MM.1S (cell line): Measurements from ENCODE around the gene VEPH1.

Source experiments
- DNase-seq: peaks from one replicate; pipeline ENCODE4 v3.0.0-alpha.2; 2015
- H2AFZ ChIP-seq: fragments of 300-600 bp; sonication (generic); 2 replicates; pipeline ENCODE4 v1.6.0; 2016; ENCODE audit warnings: antibody characterized with exemption, low read length
- H3F3A ChIP-seq: fragments of 300-600 bp; sonication (generic); 2 replicates; pipeline ENCODE4 v1.6.1; 2016; ENCODE audit warnings: mild to moderate bottlenecking, antibody characterized with exemption, low read length, moderate library complexity, mixed read lengths; ENCODE audit not compliant: insufficient read depth
- H3K27ac ChIP-seq: fragments of 300-600 bp; sonication (generic); 2 replicates; pipeline ENCODE4 v1.5.1; 2016; ENCODE audit warnings: mild to moderate bottlenecking, low read length
- H3K27me3 ChIP-seq: fragments of 300-600 bp; sonication (generic); replicated peaks from 2 replicates; pipeline ENCODE4 v1.6.0; 2016; ENCODE audit warnings: low read length; ENCODE audit not compliant: insufficient read depth
- H3K36me3 ChIP-seq: fragments of 300-600 bp; sonication (generic); replicated peaks from 2 replicates; pipeline ENCODE4 v1.6.1; 2016; ENCODE audit warnings: mild to moderate bottlenecking, low read length, mixed read lengths; ENCODE audit not compliant: insufficient read depth
- H3K4me1 ChIP-seq: fragments of 300-600 bp; sonication (generic); 2 replicates; pipeline ENCODE4 v1.6.1; 2016; ENCODE audit warnings: low read length, mixed read lengths
- H3K4me2 ChIP-seq: fragments of 300-600 bp; sonication (generic); 2 replicates; pipeline ENCODE4 v1.6.0; 2016; ENCODE audit warnings: low read depth, low read length
- H3K4me3 ChIP-seq: fragments of 300-600 bp; sonication (generic); 2 replicates; pipeline ENCODE4 v1.5.1; 2016; ENCODE audit warnings: low read length, mixed read lengths
- H3K79me2 ChIP-seq: fragments of 300-600 bp; sonication (generic); 2 replicates; pipeline ENCODE4 v1.6.1; 2016; ENCODE audit warnings: mixed run types, low read length, mixed read lengths
- H3K9ac ChIP-seq: fragments of 300-600 bp; sonication (generic); 2 replicates; pipeline ENCODE4 v1.6.1; 2016; ENCODE audit warnings: low read length, mixed read lengths
- H3K9me2 ChIP-seq: fragments of 300-600 bp; sonication (generic); replicated peaks from 2 replicates; pipeline ENCODE4 v1.6.1; 2016; ENCODE audit warnings: mild to moderate bottlenecking, low read length, mixed read lengths; ENCODE audit not compliant: insufficient read depth
- H3K9me3 ChIP-seq: fragments of 300-600 bp; sonication (generic); replicated peaks from 2 replicates; pipeline ENCODE4 v1.6.1; 2016; ENCODE audit warnings: mild to moderate bottlenecking, low read length, mixed read lengths; ENCODE audit not compliant: insufficient read depth
- H4K20me1 ChIP-seq: fragments of 300-600 bp; sonication (generic); 2 replicates; pipeline ENCODE4 v1.6.1; 2016; ENCODE audit warnings: mild to moderate bottlenecking, low read length, moderate library complexity, mixed read lengths; ENCODE audit not compliant: insufficient read depth
- EZH2 ChIP-seq: fragments of 300-600 bp; sonication (generic); optimal IDR thresholded peaks from 2 replicates; pipeline ENCODE3; 2017; ENCODE audit warnings: low read depth, mild to moderate bottlenecking, antibody characterized with exemption, low read length, mixed read lengths
- EZH2phosphoT487 ChIP-seq: fragments of 300-600 bp; sonication (generic); IDR thresholded peaks from 2 replicates; pipeline ENCODE4 v1.6.1; 2018; ENCODE audit warnings: antibody characterized with exemption, low read length
- TF ChIP-seq, protein P1 (sequence below): fragments of 300-600 bp; sonication (generic); IDR thresholded peaks from 2 replicates; pipeline ENCODE4 v1.5.1; 2016; ENCODE audit warnings: antibody characterized with exemption, low read length, mixed read lengths

The VEPH1 gene

GRCh38 chr3:157235291-157235690 is 267.9 kb downstream of the VEPH1 start:
- Histone ChIP-seq H3K79me2 (no peaks in the 10 kb centered on the region), H3F3A (no peaks in the 10 kb centered on the region), H3K9ac (no peak overlapping the region), H3K4me2 (no peak overlapping the region), H3K27me3 (no peaks in the 10 kb centered on the region), H3K4me3 (no peak overlapping the region), H3K4me1 (no peaks in the 10 kb centered on the region), H3K27ac (no peak overlapping the region), H4K20me1 (no peaks in the 10 kb centered on the region), H3K9me2 (no peaks in the 10 kb centered on the region), H3K36me3 (no peaks in the 10 kb centered on the region), H3K9me3 (no peaks in the 10 kb centered on the region), H2AFZ (no peak overlapping the region)
- TF ChIP-seq EZH2phosphoT487 = no peak
- TF ChIP-seq EZH2 = no peak
- TF ChIP-seq, protein P1, sequence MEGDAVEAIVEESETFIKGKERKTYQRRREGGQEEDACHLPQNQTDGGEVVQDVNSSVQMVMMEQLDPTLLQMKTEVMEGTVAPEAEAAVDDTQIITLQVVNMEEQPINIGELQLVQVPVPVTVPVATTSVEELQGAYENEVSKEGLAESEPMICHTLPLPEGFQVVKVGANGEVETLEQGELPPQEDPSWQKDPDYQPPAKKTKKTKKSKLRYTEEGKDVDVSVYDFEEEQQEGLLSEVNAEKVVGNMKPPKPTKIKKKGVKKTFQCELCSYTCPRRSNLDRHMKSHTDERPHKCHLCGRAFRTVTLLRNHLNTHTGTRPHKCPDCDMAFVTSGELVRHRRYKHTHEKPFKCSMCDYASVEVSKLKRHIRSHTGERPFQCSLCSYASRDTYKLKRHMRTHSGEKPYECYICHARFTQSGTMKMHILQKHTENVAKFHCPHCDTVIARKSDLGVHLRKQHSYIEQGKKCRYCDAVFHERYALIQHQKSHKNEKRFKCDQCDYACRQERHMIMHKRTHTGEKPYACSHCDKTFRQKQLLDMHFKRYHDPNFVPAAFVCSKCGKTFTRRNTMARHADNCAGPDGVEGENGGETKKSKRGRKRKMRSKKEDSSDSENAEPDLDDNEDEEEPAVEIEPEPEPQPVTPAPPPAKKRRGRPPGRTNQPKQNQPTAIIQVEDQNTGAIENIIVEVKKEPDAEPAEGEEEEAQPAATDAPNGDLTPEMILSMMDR = no peak
- no peak for DNase-seq

DNA sequence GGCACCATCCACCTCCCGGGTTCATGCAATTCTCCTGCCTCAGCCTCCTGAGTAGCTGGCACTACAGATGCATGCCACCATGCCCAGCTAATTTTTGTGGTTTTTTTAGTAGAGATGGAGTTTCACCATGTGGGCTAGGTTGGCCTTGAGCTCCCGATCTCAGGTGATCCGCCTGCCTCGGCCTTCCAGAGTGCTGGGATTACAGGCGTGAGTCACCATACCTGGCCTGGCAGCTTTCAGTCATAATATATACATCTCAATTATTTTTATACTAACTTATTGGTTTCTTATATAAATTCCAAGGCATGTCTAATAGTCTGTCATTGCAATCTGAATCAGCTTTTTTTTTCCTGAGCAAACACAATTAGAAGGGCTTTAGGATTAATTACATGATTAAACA is 269.3 kb downstream of the VEPH1 start:
- no peak overlapping the region for H3K4me3 ChIP-seq
- H3K4me1 ChIP-seq = no peaks in the 10 kb centered on the region
- no peaks in the 10 kb centered on the region for H4K20me1 ChIP-seq
- no peaks in the 10 kb centered on the region for H3F3A ChIP-seq
- no peak overlapping the region for H3K27ac ChIP-seq
- no peaks in the 10 kb centered on the region for H3K9me2 ChIP-seq
- H3K9me3 ChIP-seq = no peaks in the 10 kb centered on the region
- H3K9ac ChIP-seq = no peak overlapping the region
- no peak overlapping the region for H2AFZ ChIP-seq
- H3K79me2 ChIP-seq = no peaks in the 10 kb centered on the region
- TF ChIP-seq, protein P1 = no peak
- TF ChIP-seq EZH2 (no peak), EZH2phosphoT487 (no peak)
- no peaks in the 10 kb centered on the region for H3K36me3 ChIP-seq
- no peaks in the 10 kb centered on the region for H3K27me3 ChIP-seq
- no peak overlapping the region for H3K4me2 ChIP-seq
- DNase-seq = no peak

DNA sequence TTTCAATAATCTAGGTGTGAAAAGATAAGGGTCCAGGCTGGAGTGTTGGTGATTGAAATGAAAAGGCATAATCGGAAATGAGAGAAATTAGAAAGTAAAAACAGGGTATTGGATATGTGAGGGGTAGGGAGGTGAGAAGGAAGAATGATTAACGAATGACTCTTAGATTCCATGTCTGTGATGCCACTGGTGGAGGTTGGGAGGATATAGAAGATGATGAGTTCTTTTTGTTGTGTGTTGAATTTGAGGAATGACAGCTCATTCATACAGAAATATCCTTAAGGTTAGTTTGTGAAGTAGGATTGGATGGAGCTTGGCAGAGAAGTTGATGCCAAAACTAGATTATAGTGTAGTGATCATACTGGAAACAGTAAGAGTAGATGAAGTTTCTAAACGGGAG is 271.1 kb downstream of the VEPH1 start:
- Histone ChIP-seq H3K9me3 (no peaks in the 10 kb centered on the region), H3K4me3 (no peak overlapping the region), H3F3A (no peaks in the 10 kb centered on the region), H3K79me2 (no peaks in the 10 kb centered on the region), H2AFZ (no peak overlapping the region), H3K27ac (no peak overlapping the region), H3K27me3 (no peaks in the 10 kb centered on the region), H3K9me2 (no peaks in the 10 kb centered on the region), H3K9ac (no peak overlapping the region), H3K36me3 (no peaks in the 10 kb centered on the region), H4K20me1 (no peaks in the 10 kb centered on the region), H3K4me1 (no peaks in the 10 kb centered on the region), H3K4me2 (no peak overlapping the region)
- TF ChIP-seq EZH2phosphoT487 (no peak), EZH2 (no peak)
- TF ChIP-seq, protein P1 = no peak
- DNase-seq = no peak
